Mucosa of descending colon (tissue), 3 donors: ENCODE measurements around the gene SLC7A8. TPM values are rescaled to one million over a fixed set of nuclear protein-coding genes. Genes with fewer than 3 reads are reported as not detected.
"Not testable (repeated sequence)": the region's sequence is repeated elsewhere in the genome, so short reads cannot be mapped to it uniquely, and the experiment has no call there.

Source experiments
- ATAC-seq: fragments of 200-7000 bp; cut with Tn5 transposase; one replicate; pipeline ENCODE4 v1.9.1; 2020; ENCODE audit warnings: mild to moderate bottlenecking, moderate library complexity
- DNase-seq, 3 donors: peaks; one replicate each; pipeline ENCODE4 v3.0.0-alpha.2; 2020
- H3K36me3 ChIP-seq: fragments of 200-600 bp; one replicate; pipeline ENCODE4 v1.8.0; 2021; ENCODE audit warnings: low read depth, mild to moderate bottlenecking
- H3K4me1 ChIP-seq: fragments of 200-600 bp; one replicate; pipeline ENCODE4 v1.8.0; 2021; ENCODE audit warnings: low read depth, mild to moderate bottlenecking
- H3K4me3 ChIP-seq: fragments of 200-600 bp; one replicate; pipeline ENCODE4 v1.8.0; 2021; ENCODE audit warnings: mild to moderate bottlenecking
- H3K9me3 ChIP-seq: fragments of 200-600 bp; one replicate; pipeline ENCODE4 v1.8.0; 2021; ENCODE audit warnings: mild to moderate bottlenecking
- intact Hi-C, 2 donors: fragments of 100-400 bp; cut with DNase I in 1 of 2; cut with micrococcal nuclease in 1 of 2; formaldehyde crosslinking; loops; one replicate each; pipeline versions ENCODE4 v1.11.0 to v1.11.1; 2022; cut with DNase I, micrococcal nuclease
- total RNA-seq, 3 donors: library from RNA; stranded (reverse); fragmentation: NEBNext Ultra II Directional in 2 of 3; extraction: Animal tissue kit (Norgen Biotek cat#: 25700) in 2 of 3; gene quantifications; one replicate each; pipeline versions ENCODE4 v1.2.1 to v1.2.4, GENCODE V29; 2021 to 2023
- TF ChIP-seq, protein P1 (sequence below): fragments of 200-600 bp; IDR thresholded peaks from one replicate; pipeline ENCODE4 v1.8.0; 2022; ENCODE audit warnings: antibody characterized with exemption, mild to moderate bottlenecking
- donor health status: DM: no; HTN: no; CAD: no; lungs with moderate emphysema.
- donor health status: DM: no; HTN: no; CAD: no.
- donor health status: DM: no; HTN: yes; CAD: no.

SLC7A8 gene
- total RNA-seq, 3 donors from 2014 or later = 16.0 to 26.4 (median 22.0) TPM

DNA sequence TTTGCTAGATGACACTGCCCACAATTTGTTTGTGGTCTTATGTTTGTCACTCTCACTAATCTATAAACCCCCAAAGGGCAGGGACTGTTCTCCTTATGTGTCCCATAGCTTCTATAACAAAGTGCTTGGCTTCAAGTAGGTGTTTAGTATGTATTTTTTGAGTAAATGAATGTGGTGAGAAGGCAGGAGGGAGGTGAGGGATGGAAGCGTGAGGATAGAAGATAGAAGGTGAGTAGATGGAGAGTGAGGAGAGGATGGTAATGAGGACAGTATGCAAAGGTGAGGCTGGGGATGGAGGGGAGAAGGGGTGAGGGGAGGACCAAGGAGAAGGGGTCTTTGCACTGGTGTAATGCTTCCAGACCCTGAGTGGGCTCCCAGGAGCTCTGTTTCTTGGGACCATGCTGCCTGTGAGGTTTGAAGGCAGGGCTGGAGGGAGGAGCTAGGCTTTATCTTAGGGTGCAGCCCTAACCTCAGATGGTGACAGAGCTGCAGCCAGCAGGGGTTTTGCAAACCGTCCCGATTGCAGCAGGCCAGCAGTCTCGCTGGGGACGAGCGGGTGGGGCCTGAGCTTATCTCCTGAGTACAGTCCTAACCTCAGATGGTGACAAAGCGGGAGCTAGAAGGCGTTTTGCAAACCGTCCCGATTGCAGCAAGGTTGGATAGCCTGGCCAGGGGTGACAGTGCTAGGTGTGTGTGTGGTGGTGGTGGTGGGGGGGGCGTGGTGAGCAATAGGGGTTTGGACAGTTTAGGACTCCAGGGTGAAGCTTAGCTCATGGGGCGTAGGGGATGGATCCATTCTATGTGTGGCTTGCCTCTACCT is 70.9 kb downstream of the SLC7A8 start:
- TF ChIP-seq, protein P1, sequence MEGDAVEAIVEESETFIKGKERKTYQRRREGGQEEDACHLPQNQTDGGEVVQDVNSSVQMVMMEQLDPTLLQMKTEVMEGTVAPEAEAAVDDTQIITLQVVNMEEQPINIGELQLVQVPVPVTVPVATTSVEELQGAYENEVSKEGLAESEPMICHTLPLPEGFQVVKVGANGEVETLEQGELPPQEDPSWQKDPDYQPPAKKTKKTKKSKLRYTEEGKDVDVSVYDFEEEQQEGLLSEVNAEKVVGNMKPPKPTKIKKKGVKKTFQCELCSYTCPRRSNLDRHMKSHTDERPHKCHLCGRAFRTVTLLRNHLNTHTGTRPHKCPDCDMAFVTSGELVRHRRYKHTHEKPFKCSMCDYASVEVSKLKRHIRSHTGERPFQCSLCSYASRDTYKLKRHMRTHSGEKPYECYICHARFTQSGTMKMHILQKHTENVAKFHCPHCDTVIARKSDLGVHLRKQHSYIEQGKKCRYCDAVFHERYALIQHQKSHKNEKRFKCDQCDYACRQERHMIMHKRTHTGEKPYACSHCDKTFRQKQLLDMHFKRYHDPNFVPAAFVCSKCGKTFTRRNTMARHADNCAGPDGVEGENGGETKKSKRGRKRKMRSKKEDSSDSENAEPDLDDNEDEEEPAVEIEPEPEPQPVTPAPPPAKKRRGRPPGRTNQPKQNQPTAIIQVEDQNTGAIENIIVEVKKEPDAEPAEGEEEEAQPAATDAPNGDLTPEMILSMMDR = no peak
- Histone ChIP-seq H3K9me3 (no peaks in the 10 kb centered on the region), H3K36me3 (no peaks in the 10 kb centered on the region), H3K4me3 (no peak overlapping the region), H3K4me1 (no peaks in the 10 kb centered on the region)
- intact Hi-C loops = no loop called here
- DNase-seq = no peak
- ATAC-seq = no peak

- DNase-seq = no peak
- TF ChIP-seq, protein P1 = no peak
Measured at GRCh38 chr14:23110579-23111365, 72.7 kb downstream of the SLC7A8 start.

DNA sequence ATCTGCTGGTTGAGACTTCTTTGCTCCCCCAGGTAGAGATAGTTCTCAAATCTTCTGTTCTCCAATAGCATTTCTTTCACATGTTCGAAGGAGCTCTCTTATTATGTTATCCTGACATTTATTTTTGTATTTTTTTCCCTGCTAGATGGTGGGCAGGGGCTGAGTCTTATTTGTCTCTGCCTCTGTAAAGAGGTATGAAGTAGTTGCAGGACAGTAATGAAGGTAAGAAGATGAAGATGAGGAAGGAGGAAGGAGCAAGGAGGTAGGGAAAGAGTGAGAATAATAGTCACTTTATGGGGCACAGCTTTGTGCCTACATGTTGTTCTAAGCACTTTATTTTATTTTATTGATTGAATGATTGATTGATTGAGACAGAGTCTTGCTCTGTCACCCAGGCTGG is 73.7 kb downstream of the SLC7A8 start:
- Histone ChIP-seq H3K4me3 (no peak overlapping the region), H3K9me3 (no peaks in the 10 kb centered on the region), H3K36me3 (no peaks in the 10 kb centered on the region), H3K4me1 (no peaks in the 10 kb centered on the region)
- no peak for ATAC-seq
- TF ChIP-seq, protein P1 = no peak
- DNase-seq = no peak
- intact Hi-C loops = no loop called here

More at GRCh38 chr14:23110579-23111365, 72.7 kb downstream of the SLC7A8 start:
- Histone ChIP-seq H3K4me1 (no peaks in the 10 kb centered on the region), H3K9me3 (no peaks in the 10 kb centered on the region), H3K36me3 (no peaks in the 10 kb centered on the region), H3K4me3 (no peak overlapping the region)
- ATAC-seq = no peak
- intact Hi-C loops = no loop called here

GRCh38 chr14:23108169-23108568 is 75.3 kb downstream of the SLC7A8 start:
- DNase-seq, ATAC-seq, intact Hi-C loops, H3K4me3 ChIP-seq, H3K9me3 ChIP-seq, H3K36me3 ChIP-seq, H3K4me1 ChIP-seq: not testable (repeated sequence)

DNA sequence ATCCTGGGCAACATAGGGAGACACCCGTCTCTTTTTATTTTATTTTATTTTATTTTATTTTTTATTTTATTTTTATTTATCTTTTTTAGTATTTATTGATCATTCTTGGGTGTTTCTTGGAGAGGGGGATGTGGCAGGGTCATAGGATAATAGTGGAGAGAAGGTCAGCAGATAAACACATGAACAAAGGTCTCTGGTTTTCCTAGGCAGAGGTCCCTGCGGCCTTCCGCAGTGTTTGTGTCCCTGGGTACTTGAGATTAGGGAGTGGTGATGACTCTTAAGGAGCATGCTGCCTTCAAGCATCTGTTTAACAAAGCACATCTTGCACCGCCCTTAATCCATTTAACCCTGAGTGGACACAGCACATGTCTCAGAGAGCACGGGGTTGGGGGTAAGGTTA is 75.8 kb downstream of the SLC7A8 start:
- intact Hi-C loops, H3K9me3 ChIP-seq, ATAC-seq, H3K4me3 ChIP-seq, DNase-seq, H3K36me3 ChIP-seq, H3K4me1 ChIP-seq: not testable (repeated sequence)

DNA sequence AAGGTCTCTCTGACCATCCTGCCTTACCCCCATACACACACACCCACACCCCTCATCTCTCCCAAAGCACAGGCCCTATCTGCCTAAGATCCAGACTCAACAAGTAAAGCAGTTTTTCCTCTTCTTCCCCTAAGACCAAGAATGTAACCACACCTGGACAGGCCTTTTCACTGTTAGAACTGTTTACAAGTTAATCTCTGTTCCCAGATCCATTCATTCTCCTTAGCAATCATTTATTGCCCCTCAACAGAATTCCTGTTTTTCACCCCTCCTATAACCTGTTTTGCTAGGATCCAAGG is 76.8 kb downstream of the SLC7A8 start:
- intact Hi-C loops = no loop called here
- H3K36me3 ChIP-seq = no peaks in the 10 kb centered on the region
- H3K4me3 ChIP-seq = no peak overlapping the region
- H3K4me1 ChIP-seq = no peaks in the 10 kb centered on the region
- TF ChIP-seq, protein P1 = no peak
- ATAC-seq (no peak), DNase-seq (no peak)
- no peaks in the 10 kb centered on the region for H3K9me3 ChIP-seq
